HepG2 (cell line): ENCODE results near the gene ZBTB32. TPM values are rescaled to one million over a fixed set of nuclear protein-coding genes. Genes with fewer than 3 reads are reported as not detected.

ENCODE experiments used
- ATF7-NPFF ChIP-seq: sonication (generic); formaldehyde crosslinking; IDR thresholded peaks from 2 replicates; pipeline ENCODE4 v1.8.1; 2023; ENCODE audit warnings: mild to moderate bottlenecking, low read depth, missing genetic modification reagents, moderate library complexity
- BRF2 ChIP-seq: sonication (generic); formaldehyde crosslinking; IDR thresholded peaks from 2 replicates; pipeline ENCODE4 v1.8.1; 2022; ENCODE audit warnings: mild to moderate bottlenecking, missing genetic modification reagents
- CEBPB ChIP-seq: IDR thresholded peaks from 2 replicates; pipeline ENCODE4 v1.6.1; 2011; ENCODE audit warnings: low read depth, low read length, improper control_type of control experiment, borderline replicate concordance
- KDM5B ChIP-seq: sonication (generic); formaldehyde crosslinking; IDR thresholded peaks from 2 replicates; pipeline ENCODE4 v1.4.0; 2020; ENCODE audit warnings: missing genetic modification reagents, mild to moderate bottlenecking, borderline replicate concordance
- MTA1 ChIP-seq: sonication (generic); formaldehyde crosslinking; IDR thresholded peaks from 2 replicates; pipeline ENCODE4 v1.4.0; 2020; ENCODE audit warnings: missing genetic modification reagents, mild to moderate bottlenecking, borderline replicate concordance
- NCOA2 ChIP-seq: sonication (generic); formaldehyde crosslinking; IDR thresholded peaks from 2 replicates; pipeline ENCODE4 v1.8.0; 2022; ENCODE audit warnings: inconsistent platforms
- PREB ChIP-seq: sonication (generic); formaldehyde crosslinking; IDR thresholded peaks from 2 replicates; pipeline ENCODE4 v1.4.0; 2020; ENCODE audit warnings: missing genetic modification reagents
- ZC3H4 ChIP-seq: sonication (generic); formaldehyde crosslinking; IDR thresholded peaks from 2 replicates; pipeline ENCODE4 v1.4.0; 2020; ENCODE audit warnings: missing genetic modification reagents, borderline replicate concordance
- ZNF275 ChIP-seq: sonication (generic); formaldehyde crosslinking; IDR thresholded peaks from 2 replicates; pipeline ENCODE4 v1.8.0; 2022; ENCODE audit warnings: missing genetic modification reagents, mild to moderate bottlenecking, inconsistent platforms, borderline replicate concordance
- ZNF337 ChIP-seq: sonication (generic); formaldehyde crosslinking; IDR thresholded peaks from 2 replicates; pipeline ENCODE4 v1.5.1; 2020; ENCODE audit warnings: missing genetic modification reagents, low read depth, mild to moderate bottlenecking, borderline replicate concordance
- ZNF382 ChIP-seq: sonication (generic); formaldehyde crosslinking; IDR thresholded peaks from 2 replicates; pipeline ENCODE4 v1.5.0; 2020; ENCODE audit warnings: missing genetic modification reagents, mild to moderate bottlenecking, borderline replicate concordance
- polyA plus RNA-seq, 8 experiments: library from polyadenylated mRNA; depleted of rRNA in 3 of 8; stranded (reverse) in 7 of 8; unstranded in 1 of 8; fragments of >200 nt; fragmentation: Illumina TruSeq in 4 of 8; extraction: Trizol in 4 of 8; gene quantifications; 2 replicates each; pipeline versions ENCODE4 v1.2.1 to v1.2.3, GENCODE V29; 2011 to 2016; ENCODE audit warnings: low read depth in 4 of 8, missing spikeins in 1 of 8, mixed read lengths in 1 of 8; ENCODE audit not compliant: insufficient read depth in 1 of 8
- total RNA-seq, 5 experiments: library from RNA; depleted of rRNA; stranded (reverse); fragments of >200 nt; fragmentation: Illumina TruSeq; extraction: Trizol; gene quantifications; 2 replicates each; pipeline ENCODE4 v1.2.3, GENCODE V29; 2016; ENCODE audit warnings: low read depth in 1 of 5
- TF ChIP-seq, protein P1 (sequence below): sonication (generic); formaldehyde crosslinking; IDR thresholded peaks from 2 replicates; pipeline ENCODE4 v1.4.0; 2020; ENCODE audit warnings: missing genetic modification reagents, borderline replicate concordance
- TF ChIP-seq, protein P2 (sequence below): IDR thresholded peaks from 2 replicates; pipeline ENCODE4 v1.6.1; 2016; ENCODE audit warnings: mild to moderate bottlenecking
- TF ChIP-seq, protein P3 (sequence below): sonication (generic); formaldehyde crosslinking; conservative IDR thresholded peaks from 2 replicates; pipeline ENCODE4 v1.8.0; 2022; ENCODE audit warnings: mild to moderate bottlenecking, moderate library complexity, missing genetic modification reagents

Gene ZBTB32
- total and polyA plus RNA-seq, 2 of the 13 experiments (the other 11 are each of a cell fraction or from before 2014, with no cell fraction given), result not detected

- TF ChIP-seq, protein P1, sequence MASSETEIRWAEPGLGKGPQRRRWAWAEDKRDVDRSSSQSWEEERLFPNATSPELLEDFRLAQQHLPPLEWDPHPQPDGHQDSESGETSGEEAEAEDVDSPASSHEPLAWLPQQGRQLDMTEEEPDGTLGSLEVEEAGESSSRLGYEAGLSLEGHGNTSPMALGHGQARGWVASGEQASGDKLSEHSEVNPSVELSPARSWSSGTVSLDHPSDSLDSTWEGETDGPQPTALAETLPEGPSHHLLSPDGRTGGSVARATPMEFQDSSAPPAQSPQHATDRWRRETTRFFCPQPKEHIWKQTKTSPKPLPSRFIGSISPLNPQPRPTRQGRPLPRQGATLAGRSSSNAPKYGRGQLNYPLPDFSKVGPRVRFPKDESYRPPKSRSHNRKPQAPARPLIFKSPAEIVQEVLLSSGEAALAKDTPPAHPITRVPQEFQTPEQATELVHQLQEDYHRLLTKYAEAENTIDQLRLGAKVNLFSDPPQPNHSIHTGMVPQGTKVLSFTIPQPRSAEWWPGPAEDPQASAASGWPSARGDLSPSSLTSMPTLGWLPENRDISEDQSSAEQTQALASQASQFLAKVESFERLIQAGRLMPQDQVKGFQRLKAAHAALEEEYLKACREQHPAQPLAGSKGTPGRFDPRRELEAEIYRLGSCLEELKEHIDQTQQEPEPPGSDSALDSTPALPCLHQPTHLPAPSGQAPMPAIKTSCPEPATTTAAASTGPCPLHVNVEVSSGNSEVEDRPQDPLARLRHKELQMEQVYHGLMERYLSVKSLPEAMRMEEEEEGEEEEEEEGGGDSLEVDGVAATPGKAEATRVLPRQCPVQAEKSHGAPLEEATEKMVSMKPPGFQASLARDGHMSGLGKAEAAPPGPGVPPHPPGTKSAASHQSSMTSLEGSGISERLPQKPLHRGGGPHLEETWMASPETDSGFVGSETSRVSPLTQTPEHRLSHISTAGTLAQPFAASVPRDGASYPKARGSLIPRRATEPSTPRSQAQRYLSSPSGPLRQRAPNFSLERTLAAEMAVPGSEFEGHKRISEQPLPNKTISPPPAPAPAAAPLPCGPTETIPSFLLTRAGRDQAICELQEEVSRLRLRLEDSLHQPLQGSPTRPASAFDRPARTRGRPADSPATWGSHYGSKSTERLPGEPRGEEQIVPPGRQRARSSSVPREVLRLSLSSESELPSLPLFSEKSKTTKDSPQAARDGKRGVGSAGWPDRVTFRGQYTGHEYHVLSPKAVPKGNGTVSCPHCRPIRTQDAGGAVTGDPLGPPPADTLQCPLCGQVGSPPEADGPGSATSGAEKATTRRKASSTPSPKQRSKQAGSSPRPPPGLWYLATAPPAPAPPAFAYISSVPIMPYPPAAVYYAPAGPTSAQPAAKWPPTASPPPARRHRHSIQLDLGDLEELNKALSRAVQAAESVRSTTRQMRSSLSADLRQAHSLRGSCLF, result no peak
- TF ChIP-seq PREB (CRISPR knock-in tag), result 0 out of 2 replicates have a peak, but pooled peaks have one; percentile 16
- no peak for TF ChIP-seq ZNF337 (CRISPR knock-in tag)
- no peak; the same call in 1 of the 2 replicates for TF ChIP-seq KDM5B (CRISPR knock-in tag)
- TF ChIP-seq, protein P2, sequence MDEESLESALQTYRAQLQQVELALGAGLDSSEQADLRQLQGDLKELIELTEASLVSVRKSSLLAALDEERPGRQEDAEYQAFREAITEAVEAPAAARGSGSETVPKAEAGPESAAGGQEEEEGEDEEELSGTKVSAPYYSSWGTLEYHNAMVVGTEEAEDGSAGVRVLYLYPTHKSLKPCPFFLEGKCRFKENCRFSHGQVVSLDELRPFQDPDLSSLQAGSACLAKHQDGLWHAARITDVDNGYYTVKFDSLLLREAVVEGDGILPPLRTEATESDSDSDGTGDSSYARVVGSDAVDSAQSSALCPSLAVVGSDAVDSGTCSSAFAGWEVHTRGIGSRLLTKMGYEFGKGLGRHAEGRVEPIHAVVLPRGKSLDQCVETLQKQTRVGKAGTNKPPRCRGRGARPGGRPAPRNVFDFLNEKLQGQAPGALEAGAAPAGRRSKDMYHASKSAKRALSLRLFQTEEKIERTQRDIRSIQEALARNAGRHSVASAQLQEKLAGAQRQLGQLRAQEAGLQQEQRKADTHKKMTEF (CRISPR knock-in tag), result peak; percentile 63
- TF ChIP-seq MTA1 (CRISPR knock-in tag), result no peak; the same call in 1 of the 2 replicates
- 0 out of 2 replicates have a peak, but pooled peaks have one; percentile 50 for TF ChIP-seq ATF7-NPFF (CRISPR knock-in tag)
- TF ChIP-seq ZNF382, result no peak
- TF ChIP-seq NCOA2 (CRISPR knock-in tag), result 0 out of 2 replicates have a peak, but pooled peaks have one; percentile 3
- TF ChIP-seq ZNF275 (CRISPR knock-in tag), result peak; percentile 76; the same call in 1 of the 2 replicates
- TF ChIP-seq, protein P3, sequence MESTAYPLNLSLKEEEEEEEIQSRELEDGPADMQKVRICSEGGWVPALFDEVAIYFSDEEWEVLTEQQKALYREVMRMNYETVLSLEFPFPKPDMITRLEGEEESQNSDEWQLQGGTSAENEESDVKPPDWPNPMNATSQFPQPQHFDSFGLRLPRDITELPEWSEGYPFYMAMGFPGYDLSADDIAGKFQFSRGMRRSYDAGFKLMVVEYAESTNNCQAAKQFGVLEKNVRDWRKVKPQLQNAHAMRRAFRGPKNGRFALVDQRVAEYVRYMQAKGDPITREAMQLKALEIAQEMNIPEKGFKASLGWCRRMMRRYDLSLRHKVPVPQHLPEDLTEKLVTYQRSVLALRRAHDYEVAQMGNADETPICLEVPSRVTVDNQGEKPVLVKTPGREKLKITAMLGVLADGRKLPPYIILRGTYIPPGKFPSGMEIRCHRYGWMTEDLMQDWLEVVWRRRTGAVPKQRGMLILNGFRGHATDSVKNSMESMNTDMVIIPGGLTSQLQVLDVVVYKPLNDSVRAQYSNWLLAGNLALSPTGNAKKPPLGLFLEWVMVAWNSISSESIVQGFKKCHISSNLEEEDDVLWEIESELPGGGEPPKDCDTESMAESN (CRISPR knock-in tag), result no peak; the same call in 1 of the 2 replicates
- TF ChIP-seq CEBPB, result no peak
- TF ChIP-seq ZC3H4 (CRISPR knock-in tag), result no peak
- peak; percentile 58; the same call in 1 of the 2 replicates for TF ChIP-seq BRF2
Measured at GRCh38 chr19:35716801-35717664, 12.7 kb downstream of the ZBTB32 start (continued).
